NCI-H128 (cell line): Measurements from ENCODE around the gene AMMECR1.

Experiments
- DNase-seq: peaks from one replicate; lab custom pipeline; 2025; ENCODE audit not compliant: unreplicated experiment; lab: John Stamatoyannopoulos, UW

AMMECR1 gene

DNA sequence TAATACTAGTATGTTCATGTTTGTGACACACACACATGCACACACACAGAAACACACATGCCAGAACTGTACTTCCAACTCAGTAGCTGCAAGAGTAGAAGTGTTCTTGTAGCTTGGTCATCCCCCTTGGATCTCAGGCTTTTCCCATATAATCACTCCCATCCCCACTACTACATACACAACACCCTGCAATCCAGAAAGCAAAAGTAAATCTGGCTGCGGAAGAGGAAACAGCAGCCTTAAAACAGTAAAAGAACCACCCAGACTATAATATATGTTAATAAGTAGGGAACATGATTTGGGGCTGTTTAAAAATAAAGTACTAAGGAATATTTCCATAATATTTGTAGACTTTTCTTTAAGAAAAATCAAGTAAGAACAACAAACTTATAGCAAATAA lies 103.2 kb downstream of the AMMECR1 start:
- DNase-seq = no peak

DNA sequence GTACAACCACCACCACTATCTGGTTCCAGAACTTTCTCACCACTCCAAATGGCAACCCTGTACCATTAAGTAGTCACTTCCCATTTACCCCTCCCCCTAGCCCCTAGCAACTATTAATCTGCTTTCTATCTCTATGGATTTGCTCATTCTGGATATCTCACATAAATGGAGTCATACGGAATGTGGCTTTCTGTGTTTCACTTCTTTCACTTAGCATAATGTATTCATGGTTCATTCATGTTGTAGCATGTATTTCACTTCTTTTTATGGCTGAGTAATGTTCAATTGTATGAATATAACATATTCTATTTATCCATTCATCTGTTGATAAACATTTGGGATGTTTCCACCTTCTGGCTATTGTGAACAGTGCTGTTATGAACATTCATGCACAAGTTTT lies 104.7 kb downstream of the AMMECR1 start:
- no peak for DNase-seq

DNA sequence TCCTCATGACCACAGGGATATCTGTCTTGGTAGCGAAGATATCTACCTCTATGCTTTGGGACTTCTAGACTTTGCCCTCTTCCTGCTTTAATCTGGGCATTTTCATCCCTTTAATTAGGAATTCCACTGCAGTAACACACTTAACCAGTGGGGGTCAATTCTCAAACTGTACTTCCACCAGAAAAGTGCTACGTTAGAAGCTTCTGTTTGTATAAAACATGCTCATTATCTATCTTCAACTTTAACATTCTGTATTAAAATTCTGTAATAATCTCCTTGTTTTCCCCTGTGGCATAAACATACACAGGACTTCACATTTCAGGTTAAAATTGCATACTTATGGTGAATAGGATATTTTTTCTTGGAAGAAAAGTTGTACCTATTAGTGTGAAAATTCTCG lies 105.6 kb downstream of the AMMECR1 start:
- DNase-seq = no peak

DNA sequence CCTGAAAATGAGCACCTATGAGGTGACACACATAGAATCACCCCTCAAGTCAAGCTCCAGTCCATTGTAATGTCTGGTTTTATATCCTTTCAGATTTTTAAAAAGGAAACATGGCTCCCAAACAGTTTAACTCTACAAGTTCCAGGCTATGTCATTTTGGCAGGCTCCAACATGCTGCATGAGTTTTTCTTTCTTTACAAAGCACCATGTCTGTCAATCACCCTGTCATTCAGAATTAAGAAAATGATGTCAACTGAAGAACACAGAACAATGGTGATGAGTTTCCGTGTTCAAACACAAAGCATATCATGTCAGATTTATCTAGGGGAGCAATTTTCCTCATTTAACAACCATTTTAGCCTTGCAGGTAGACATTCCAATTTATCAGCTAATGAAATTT lies 106.5 kb downstream of the AMMECR1 start:
- no peak for DNase-seq

DNA sequence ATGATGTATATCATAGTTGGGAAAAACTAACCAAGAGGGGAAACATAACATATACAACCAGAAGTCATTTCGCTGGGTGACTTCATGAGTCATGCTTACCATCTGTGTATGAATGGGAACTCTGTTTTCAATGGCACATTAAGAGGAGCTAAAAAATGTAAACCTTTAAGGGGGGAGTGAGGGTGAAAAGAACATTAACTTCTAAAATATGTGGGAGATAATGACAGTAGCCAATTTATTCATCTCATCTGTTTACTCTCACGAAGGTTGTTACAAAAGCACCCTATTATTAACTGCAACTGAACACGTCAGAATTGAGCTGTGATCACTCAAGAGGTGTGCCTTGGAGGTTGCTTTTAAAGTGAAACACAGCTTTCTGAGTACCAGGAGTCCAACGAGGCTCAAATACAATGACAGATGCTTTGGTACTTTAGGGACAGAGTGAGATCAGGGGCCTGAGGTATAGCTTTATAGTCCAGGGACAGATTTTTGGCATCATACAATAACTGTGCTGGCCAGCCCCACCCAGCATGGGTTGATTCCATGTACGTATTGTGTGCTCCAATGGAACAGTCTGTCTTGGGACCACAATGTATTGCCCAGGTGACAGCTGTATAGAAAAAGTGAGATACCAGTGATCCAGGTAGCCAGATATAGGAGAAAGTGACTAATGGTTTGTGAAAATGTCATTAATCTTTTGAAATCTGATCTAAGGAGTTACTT lies 107.3 kb downstream of the AMMECR1 start:
- no peak for DNase-seq

DNA sequence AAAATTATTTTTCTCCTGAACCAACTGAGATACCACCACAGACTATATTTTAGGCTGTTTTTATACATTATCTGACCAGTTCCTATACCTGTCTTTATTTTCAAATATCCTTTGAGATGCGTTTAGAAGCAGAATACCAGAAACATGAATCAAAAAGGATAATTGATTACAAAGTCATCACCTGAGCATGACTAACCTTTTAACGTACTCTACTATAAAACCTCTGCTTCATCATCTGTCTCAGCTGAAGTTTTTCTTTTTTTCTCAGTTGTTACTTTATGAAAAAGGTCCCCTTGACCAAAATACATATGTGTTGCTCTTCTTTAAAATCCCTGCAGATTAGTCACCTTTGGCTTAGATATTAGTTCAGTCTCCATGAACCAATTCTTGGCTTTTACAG lies 109.8 kb downstream of the AMMECR1 start:
- DNase-seq = no peak

DNA sequence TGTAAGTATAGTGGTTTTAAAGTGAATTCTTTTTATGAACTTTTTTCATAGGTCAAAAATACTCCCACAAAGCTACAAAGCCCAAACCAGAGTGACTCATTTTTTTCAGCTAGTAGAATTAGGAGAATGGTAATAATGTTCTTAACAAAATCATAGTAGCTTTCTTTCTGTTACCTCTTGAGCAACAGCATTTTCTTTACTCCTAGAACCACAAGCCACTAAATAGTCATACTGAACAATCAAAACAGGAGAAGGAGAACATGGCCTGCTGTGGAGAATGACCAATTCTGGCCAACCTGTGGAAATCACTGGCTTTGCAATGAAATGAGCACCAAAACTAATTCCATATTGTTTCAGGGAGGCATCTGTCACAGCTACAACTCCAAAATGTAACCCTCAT lies 112.9 kb downstream of the AMMECR1 start:
- DNase-seq = no peak

DNA sequence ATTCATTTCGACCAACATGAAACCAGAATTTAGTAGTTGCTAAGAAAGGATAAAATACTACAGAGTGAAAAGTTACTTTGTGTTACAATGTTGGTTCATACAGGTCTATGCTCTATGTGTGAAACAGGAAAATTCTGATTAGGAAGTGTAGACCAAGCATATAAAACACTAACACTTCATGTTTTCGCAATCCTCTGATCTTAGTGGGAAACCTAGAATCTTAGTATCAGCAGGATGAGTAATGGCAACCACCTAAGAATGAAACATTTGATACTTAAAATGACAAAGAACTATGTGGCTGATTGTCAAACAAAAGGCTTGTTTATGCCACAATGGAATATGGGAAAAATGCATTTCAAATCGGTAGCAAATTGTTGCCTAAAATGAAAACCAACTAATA lies 116.1 kb downstream of the AMMECR1 start:
- DNase-seq = no peak

DNA sequence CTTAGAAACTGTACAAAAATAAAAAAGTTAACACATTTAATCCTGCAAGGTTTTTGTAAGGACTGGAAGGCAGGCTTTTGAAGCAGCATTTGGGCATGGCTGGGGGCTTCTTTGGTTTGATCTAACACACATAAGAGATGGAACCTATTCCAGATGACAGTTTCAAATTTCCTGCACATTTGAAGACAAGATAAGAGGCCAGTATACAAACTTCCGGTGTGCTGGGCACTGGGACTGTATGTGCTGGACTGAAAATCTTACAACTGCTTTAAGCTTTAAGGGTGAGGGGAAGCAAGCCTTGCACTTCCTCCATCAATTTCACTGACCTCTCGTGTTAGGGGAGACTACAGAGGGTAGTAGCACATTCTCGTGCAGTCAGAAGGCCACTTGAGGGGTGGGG lies 122.9 kb downstream of the AMMECR1 start:
- no peak for DNase-seq

DNA sequence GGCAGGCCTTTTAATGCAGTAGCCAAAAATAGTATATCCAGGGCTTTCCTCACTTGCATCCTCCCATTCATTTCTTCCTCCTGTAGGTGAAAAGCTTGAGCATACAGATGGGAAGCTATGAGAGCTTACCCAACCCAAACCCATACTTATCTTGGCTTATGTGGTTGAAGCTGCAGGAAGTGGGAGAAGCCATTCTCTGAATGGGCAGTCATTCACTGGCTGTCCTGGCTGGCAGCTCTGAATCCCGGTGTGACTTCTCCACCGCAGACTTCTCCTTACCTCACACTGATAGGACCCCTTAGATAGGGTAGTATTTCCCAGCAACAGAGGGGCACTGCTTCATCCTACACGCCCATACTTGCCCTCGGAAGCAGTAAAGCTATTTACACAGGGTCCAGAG lies 125.4 kb downstream of the AMMECR1 start:
- no peak for DNase-seq

DNA sequence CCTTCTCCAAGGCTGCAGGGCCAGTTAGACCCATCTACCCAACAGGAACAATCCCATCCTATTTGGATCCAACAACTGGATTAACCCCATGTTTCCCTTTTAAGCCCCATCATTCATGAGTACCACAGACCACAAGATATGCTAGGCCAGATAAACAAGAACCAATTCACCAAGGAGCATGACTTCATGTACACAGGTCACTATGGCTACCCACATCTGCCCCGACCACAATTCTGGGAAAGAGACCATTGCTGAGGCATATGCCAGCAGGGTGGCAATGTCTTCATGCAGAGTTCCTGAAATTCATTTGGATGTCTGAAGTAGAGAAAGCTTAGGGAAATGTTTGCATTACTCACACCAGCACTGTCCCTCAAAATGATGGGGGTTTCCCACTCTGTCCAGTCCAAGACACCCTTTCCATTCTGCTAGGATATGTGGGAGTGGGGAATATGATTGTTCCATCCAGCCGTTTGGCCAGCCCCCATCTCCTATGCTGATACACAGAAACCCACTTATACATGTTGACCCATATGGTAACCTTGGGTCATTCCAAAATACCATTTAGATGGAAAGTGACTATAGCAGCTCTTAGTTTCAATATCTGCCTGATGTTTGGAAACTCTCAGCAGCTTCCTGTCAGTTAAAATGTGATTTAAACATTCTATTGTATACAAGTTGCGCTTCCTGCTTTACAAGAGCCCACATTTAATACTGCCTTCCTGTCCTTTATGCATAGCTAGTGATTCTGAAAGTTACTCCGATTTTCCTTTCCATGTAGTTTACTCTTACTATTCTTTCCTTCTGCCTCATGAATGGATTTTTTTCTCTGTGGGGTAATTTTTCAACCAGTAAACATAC lies 129.0 kb downstream of the AMMECR1 start:
- DNase-seq = no peak

DNA sequence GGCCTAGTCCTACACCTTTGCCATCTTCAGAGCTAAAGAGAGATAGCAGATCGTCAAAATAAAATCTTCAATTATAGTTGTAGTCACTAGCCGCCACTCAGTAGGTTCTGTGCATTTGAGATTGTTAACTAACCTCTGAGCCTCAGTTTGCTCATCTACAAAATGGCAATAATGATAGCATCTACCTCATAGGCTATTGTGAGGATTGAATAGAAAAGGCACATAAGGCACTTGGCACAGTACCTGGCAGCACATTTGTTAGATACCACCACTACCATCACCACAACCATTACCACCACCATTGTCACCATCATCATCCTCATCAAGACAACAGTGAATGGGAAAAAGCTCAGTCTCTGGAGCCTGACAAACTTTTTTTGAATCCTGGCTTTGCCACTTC lies 134.6 kb downstream of the AMMECR1 start:
- no peak for DNase-seq

DNA sequence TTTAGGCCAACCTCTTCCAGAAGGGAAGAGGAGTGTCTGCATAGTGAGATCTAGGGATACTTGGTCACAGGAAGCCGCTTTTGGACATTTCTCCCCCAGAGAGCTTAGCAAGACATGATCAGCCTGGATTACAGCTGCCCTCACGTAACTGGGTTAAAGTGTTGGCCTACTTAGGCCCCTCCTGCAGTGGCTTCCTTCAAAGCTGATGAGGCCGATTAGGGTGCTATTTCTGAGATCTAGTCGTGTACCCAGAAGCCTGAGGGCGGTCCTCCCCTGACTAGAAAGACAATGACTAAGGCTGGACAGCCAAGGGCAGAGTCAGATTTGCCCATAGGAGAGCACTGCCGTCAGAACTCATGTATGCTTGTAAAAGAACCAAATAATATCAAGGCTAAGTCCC lies 135.0 kb downstream of the AMMECR1 start:
- no peak for DNase-seq

DNA sequence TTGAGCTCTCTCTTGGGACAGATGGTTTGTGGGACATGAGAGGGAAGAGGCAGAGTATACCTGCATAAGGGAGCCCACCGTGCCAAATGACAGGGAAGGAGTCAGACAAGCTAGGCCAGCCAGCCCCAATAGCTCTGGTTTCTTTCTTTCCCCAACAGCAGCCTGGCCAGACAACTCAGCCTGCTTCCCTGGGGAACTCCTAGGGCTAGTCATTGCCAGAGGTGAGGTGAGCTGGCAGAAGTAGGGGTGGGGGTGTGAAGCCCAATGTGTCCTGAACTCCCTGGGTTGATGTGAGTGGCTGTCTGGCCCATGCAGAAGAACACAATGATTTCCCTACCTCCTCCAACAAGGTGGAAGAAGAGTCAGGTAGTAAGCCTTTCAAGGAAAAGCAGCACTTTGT lies 135.5 kb downstream of the AMMECR1 start:
- no peak for DNase-seq

DNA sequence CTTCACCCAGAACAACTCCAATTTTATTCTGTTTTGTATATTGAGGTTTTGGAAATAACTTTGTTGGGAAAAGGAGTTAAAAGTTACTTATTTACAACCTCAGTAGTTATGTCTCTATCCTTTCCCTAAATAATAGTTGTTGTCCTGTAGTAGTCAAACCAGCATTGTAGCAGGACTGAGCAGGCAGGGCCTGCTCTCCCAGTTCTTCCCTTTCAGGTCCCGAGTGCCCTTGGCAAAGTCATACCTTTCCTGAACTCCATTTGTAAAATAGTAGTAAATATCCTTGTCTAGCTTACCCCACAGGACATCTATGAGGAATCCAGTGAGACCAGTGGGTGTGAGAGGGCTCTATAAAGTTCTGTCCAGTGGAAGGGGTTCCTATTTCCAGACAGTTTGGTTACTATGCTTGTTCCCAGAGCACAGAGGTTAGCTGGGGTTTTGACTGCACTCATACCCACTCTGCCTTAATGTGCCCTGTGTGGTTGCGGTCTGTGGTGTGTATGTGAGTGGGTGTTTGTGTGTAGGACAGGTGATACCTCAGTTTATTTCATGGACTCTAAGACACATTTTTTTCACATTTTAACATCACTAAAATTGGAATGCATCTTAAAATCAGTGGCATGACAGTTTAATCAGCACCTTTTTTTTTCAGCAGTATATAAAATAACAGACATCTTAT lies 136.3 kb downstream of the AMMECR1 start:
- DNase-seq = no peak

DNA sequence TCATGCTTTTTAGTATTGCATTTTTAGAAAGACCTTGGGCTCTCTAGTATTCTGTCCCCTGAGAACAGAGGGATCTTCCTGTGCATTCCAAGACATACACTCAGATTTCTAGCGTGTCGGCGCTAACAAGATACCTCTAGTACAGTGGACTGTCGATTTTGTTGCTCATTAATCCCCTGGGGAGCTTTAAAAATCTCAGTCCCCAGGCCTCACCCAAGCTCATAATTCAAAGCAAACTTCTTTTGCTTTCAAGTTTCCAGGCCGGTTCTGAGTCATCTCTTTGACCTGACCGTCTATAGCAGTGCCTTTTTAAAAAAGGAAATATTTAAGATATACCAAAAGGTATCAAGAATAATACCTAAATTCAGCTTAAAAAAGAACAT lies 137.0 kb downstream of the AMMECR1 start:
- no peak for DNase-seq

DNA sequence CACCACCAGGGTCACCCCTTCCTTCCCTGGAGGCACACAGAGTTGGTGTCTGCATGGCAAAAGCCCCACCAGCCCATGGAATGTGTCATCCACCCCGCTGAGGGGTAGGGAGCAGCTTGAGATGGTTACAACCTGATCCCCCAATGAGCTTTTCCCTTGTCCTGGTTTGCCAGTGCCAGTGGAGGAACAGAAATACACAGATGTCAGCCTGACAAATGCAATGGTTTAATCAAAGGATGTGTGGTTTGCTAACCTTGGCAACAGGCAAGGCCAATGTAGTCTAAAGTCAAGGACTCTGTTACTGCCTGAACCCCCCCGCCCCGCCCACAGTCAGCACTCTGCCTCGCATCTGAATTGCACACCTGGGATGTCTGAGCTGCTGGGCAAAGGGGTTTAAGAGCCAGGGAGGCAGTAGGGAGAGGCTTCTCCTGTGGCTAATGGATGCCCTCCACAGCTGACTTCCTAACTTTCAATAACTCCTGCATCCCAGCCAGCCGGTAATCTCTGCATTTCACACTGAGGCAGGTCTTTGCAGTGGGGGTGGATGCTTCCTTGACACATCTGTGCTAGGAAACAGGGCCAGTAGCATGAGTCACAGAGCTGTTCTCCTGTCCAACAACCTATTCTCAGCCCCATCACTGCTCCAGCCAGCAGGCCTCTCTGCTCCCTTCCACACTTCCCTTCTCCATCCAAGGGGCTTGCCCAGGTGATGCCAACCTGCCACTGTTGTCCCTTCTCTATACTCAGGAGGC lies 137.5 kb downstream of the AMMECR1 start:
- no peak for DNase-seq

DNA sequence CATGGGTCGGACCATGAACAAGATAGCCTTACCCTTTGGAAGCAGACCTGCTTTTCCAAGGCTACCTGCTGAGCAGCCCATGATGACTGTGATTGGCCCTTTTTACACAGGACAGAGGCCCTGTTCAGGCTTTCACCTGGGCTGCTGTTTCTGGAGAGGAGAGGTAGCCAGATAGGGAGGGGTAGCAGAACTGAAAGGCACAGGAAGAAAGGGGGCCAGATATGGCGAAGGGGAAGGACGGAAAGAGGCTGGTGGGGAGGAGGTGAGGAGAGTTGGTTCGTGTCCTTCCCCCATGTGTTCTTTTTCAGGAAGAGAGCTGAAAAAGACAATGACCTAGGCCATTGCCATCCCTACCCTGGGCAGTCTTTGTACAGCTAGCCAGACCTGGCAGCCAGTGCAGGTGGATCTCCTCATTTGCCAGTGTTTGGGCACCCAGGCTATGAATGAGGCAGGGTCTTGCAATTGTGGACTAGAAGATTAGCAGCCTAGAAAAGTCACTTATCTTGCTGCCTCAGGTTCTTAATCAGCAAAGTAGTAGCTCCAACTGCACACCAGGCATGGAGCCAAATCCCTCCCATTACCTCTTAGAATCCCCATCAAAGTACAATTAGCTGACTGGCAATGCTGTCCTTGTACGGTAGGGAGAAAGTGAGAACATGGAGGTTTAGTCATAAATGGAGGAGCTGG lies 139.6 kb downstream of the AMMECR1 start:
- DNase-seq = no peak

DNA sequence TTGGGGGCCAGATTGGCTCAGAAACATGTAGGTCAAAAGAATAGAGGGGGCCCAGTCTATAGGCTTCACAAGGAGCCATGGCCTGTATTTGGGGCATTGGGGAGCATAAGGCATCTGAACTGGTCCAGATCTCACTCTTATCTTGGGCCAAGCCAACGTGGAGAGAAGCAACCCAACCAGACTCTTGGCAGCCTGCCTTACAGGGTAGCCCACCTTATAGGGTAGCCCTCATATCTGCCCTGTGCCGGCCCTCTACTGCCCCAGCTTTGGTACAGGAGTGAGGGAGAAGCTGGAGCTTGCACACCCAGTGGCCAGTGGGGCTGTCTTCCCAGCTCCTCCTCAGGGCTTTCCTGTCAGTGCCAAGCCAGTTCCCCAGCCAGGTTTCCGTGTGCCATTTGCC lies 142.2 kb downstream of the AMMECR1 start:
- DNase-seq = no peak

DNA sequence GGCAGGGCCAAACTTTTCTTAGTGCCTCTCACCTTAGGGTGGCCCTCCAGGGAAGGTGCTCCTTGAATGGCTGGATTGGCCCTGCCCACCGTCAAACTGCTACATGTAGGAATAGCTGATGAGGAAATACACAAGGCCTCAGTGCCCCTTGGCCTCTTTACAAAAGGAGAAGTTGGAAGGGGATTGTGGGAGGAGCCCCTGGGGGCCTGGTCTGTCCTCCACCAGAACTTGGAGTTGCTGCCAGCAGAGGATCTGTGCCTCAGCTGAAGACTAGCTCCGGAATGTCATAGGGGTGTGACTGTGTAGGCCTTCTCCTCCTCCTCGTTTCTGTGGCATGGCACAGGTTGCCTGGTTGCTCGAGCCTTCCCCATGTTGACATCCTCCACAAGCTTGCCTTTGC lies 142.7 kb downstream of the AMMECR1 start:
- no peak for DNase-seq
